SK-N-SH (cell line): ENCODE results near the gene UBR2. TPM values are rescaled to one million over a fixed set of nuclear protein-coding genes. Genes with fewer than 3 reads are reported as not detected.
"Not testable (repeated sequence)": the region's sequence is repeated elsewhere in the genome, so short reads cannot be mapped to it uniquely, and the experiment has no call there.

Experiments used
- CTCF ChIA-PET: fragments of 300-600, 350-600 bp; formaldehyde crosslinking; extraction: SDS; loops from one replicate; lab custom pipeline; 2021; lab: Yijun Ruan, JAX
- POLR2A ChIA-PET: fragments of 350-600 bp; sonication (Branson Sonifier 250); formaldehyde crosslinking; extraction: SDS; loops from one replicate; lab custom pipeline; 2020; ENCODE audit warnings: antibody characterized with exemption, inconsistent platforms; lab: Yijun Ruan, JAX
- DNase-seq: peaks from one replicate; pipeline ENCODE4 v3.0.0; 2012
- H2AFZ ChIP-seq: fragments of 200-600 bp; sonication (generic); 2 replicates; pipeline ENCODE4 v1.8.1; 2016; ENCODE audit warnings: antibody characterized with exemption, mild to moderate bottlenecking, low read depth
- H3F3A ChIP-seq: fragments of 200-600 bp; sonication (generic); replicated peaks from 2 replicates; pipeline ENCODE3; 2016; ENCODE audit warnings: antibody characterized with exemption, mild to moderate bottlenecking; ENCODE audit not compliant: insufficient read depth
- H3K27ac ChIP-seq, 2 experiments: fragments of 200-500 bp in 1 of 2; fragments of 200-600 bp in 1 of 2; sonication (Bioruptor generic) in 1 of 2; sonication (generic), shearing (Covaris generic) in 1 of 2; 2 replicates each; pipeline versions ENCODE4 v1.5.1 to v1.6.1; 2014 to 2016; ENCODE audit warnings: low read depth in 2 of 2, inconsistent platforms in 1 of 2, low read length in 1 of 2, mild to moderate bottlenecking in 1 of 2, mixed read lengths in 1 of 2
- H3K27me3 ChIP-seq: fragments of 200-600 bp; sonication (generic), shearing (Covaris generic); 2 replicates; pipeline ENCODE4 v1.6.1; 2016; ENCODE audit warnings: mixed run types; ENCODE audit not compliant: insufficient read depth
- H3K36me3 ChIP-seq, 2 experiments: fragments of 200-500 bp in 1 of 2; fragments of 200-600 bp in 1 of 2; sonication (Bioruptor generic) in 1 of 2; sonication (generic) in 1 of 2; replicated peaks in 1 of 2; 2 replicates each; pipeline versions ENCODE3 to v1.5.1; 2014 to 2016; ENCODE audit warnings: low read length in 1 of 2, mild to moderate bottlenecking in 1 of 2; ENCODE audit not compliant: insufficient read depth in 2 of 2, control insufficient read depth in 1 of 2
- H3K4me1 ChIP-seq, 2 experiments: fragments of 200-500 bp in 1 of 2; fragments of 200-600 bp in 1 of 2; sonication (Bioruptor generic) in 1 of 2; sonication (generic), shearing (Covaris generic) in 1 of 2; 2 replicates each; pipeline versions ENCODE4 v1.5.1 to v1.6.1; 2014 to 2016; ENCODE audit warnings: low read depth in 1 of 2, low read length in 1 of 2, mixed run types in 1 of 2; ENCODE audit not compliant: insufficient read depth in 2 of 2, control insufficient read depth in 1 of 2
- H3K4me2 ChIP-seq: fragments of 200-600 bp; sonication (generic), shearing (Covaris generic); 2 replicates; pipeline ENCODE4 v1.6.1; 2017; ENCODE audit warnings: mixed run types
- H3K4me3 ChIP-seq, 2 experiments: fragments of 200-500 bp in 1 of 2; fragments of 200-600 bp in 1 of 2; sonication (Bioruptor generic) in 1 of 2; sonication (generic), shearing (Covaris generic) in 1 of 2; 2 replicates each; pipeline versions ENCODE4 v1.5.1 to v1.8.1; 2014 to 2016; ENCODE audit warnings: low read depth in 2 of 2, inconsistent platforms in 1 of 2, low read length in 1 of 2, mild to moderate bottlenecking in 1 of 2, mixed read lengths in 1 of 2, moderate library complexity in 1 of 2
- H3K79me2 ChIP-seq: fragments of 200-600 bp; sonication (generic); 2 replicates; pipeline ENCODE4 v1.8.1; 2017; ENCODE audit warnings: mild to moderate bottlenecking; ENCODE audit not compliant: insufficient read depth
- H3K9ac ChIP-seq: fragments of 200-600 bp; sonication (generic); 2 replicates; pipeline ENCODE4 v1.6.1; 2017; ENCODE audit warnings: mixed run types
- H3K9me2 ChIP-seq: fragments of 200-600 bp; sonication (generic); 2 replicates; pipeline ENCODE4 v1.6.1; 2017; ENCODE audit warnings: mixed run types
- H3K9me3 ChIP-seq: fragments of 200-600 bp; sonication (generic); 2 replicates; pipeline ENCODE4 v1.6.1; 2017; ENCODE audit warnings: mixed run types, mild to moderate bottlenecking, moderate library complexity
- H4K20me1 ChIP-seq: fragments of 200-600 bp; sonication (generic); 2 replicates; pipeline ENCODE4 v1.6.1; 2017; ENCODE audit warnings: mild to moderate bottlenecking, mixed run types; ENCODE audit not compliant: insufficient read depth
- CHD2 ChIP-seq: fragments of 150-350 bp; IDR thresholded peaks from 2 replicates; pipeline ENCODE4 v1.6.1; 2018; ENCODE audit warnings: low read length; ENCODE audit not compliant: partially characterized antibody
- CTCF ChIP-seq: fragments of 200-600 bp; sonication (generic); IDR thresholded peaks from 2 replicates; pipeline ENCODE4 v1.6.1; 2017; ENCODE audit warnings: antibody characterized with exemption, mild to moderate bottlenecking, moderate library complexity
- FOSL2 ChIP-seq: IDR thresholded peaks from 2 replicates; pipeline ENCODE4 v1.4.0; 2012; ENCODE audit warnings: low read depth, mild to moderate bottlenecking, moderate library complexity, borderline replicate concordance
- GABPA ChIP-seq: IDR thresholded peaks from 2 replicates; pipeline ENCODE4 v1.4.0; 2012; ENCODE audit warnings: low read depth, mild to moderate bottlenecking
- IRF3 ChIP-seq: fragments of 150-350 bp; IDR thresholded peaks from 2 replicates; pipeline ENCODE4 v1.6.1; 2016; ENCODE audit warnings: mild to moderate bottlenecking, low read depth, low read length
- JUND ChIP-seq: IDR thresholded peaks from 2 replicates; pipeline ENCODE4 v1.4.0; 2012
- MXI1 ChIP-seq: IDR thresholded peaks from 2 replicates; pipeline ENCODE4 v1.6.1; 2012; ENCODE audit warnings: mild to moderate bottlenecking, low read depth, low read length, improper control_type of control experiment
- PBX3 ChIP-seq: IDR thresholded peaks from 2 replicates; pipeline ENCODE4; 2012
- POLR2AphosphoS5 ChIP-seq: IDR thresholded peaks from 2 replicates; pipeline ENCODE4 v1.6.1; 2012; ENCODE audit warnings: low read depth, low read length
- RAD21 ChIP-seq: IDR thresholded peaks from 2 replicates; pipeline ENCODE4 v1.6.1; 2012; ENCODE audit warnings: mild to moderate bottlenecking, low read length
- SIN3A ChIP-seq: IDR thresholded peaks from 2 replicates; pipeline ENCODE4 v1.6.1; 2012; ENCODE audit warnings: low read depth, mild to moderate bottlenecking, low read length, moderate library complexity, borderline replicate concordance
- TAF1 ChIP-seq: IDR thresholded peaks from 2 replicates; pipeline ENCODE4 v1.6.1; 2012; ENCODE audit warnings: low read depth, mild to moderate bottlenecking, low read length, moderate library complexity, borderline replicate concordance
- TCF12 ChIP-seq: IDR thresholded peaks from 2 replicates; pipeline ENCODE4 v1.4.0; 2012
- USF2 ChIP-seq: fragments of 150-350 bp; IDR thresholded peaks from 2 replicates; pipeline ENCODE4 v1.6.1; 2017; ENCODE audit warnings: antibody characterized with exemption, low read length, low read depth, borderline replicate concordance
- ZBTB33 ChIP-seq: IDR thresholded peaks from 2 replicates; pipeline ENCODE4 v1.4.0; 2012; ENCODE audit warnings: low read depth, borderline replicate concordance
- WGBS: methylation state at CpG from one replicate; pipeline ENCODE4 v1.1.6; 2017; ENCODE audit warnings: low lambda C conversion rate; 5-methylcytosine and 5-hydroxymethylcytosine counted together
- polyA plus RNA-seq, 3 experiments: library from polyadenylated mRNA; depleted of rRNA; stranded (reverse); fragments of >200 nt; gene quantifications; 2 replicates each; pipeline ENCODE4 v1.2.3, GENCODE V29; 2012

Gene UBR2
- polyA plus RNA-seq, 1 of the 3 experiments (the other 2 are of a cell fraction) = 5.2 TPM

GRCh38 chr6:42572523-42572922 lies 8.7 kb downstream of the UBR2 start:
- Histone ChIP-seq H3K36me3 (peaks cover 15 to 38% of the 10 kb centered on the region in 2 experiments), H3K4me3 (no peak overlapping the region), H3F3A (peaks cover 21% of the 10 kb centered on the region), H3K4me1 (peaks cover 0 to 6% of the 10 kb centered on the region in 2 experiments; a peak in 1 of 4 replicates), H2AFZ (no peak overlapping the region), H3K9ac (no peak overlapping the region), H3K27ac (no peak overlapping the region), H3K4me2 (no peak overlapping the region), H3K9me2 (no peaks in the 10 kb centered on the region), H3K79me2 (peaks cover 93% of the 10 kb centered on the region), H3K27me3 (no peaks in the 10 kb centered on the region), H4K20me1 (peaks cover 5% of the 10 kb centered on the region; the same call in 1 of the 2 replicates)
- ChIA-PET POLR2A (no interaction called here), CTCF (interaction anchor here (0.6 to 1.3 kb wide), 4 partner anchors 8 to 357 kb away, joined by 3 to 8 read pairs (median 3); partner anchors contain the start of gene UBR2)
- 92% methylated on average over 4 of the region's 4 CpGs for WGBS
- DNase-seq = no peak
- TF ChIP-seq GABPA = no peak
- no peak for TF ChIP-seq CHD2
- no peak for TF ChIP-seq JUND
- TF ChIP-seq SIN3A = no peak
- no peak for TF ChIP-seq FOSL2
- TF ChIP-seq MXI1 = no peak
- no peak for TF ChIP-seq ZBTB33
- TF ChIP-seq RAD21 = no peak
- TF ChIP-seq USF2 = no peak
- no peak for TF ChIP-seq IRF3
- no peak for TF ChIP-seq PBX3
- no peak for TF ChIP-seq TCF12
- no peak for TF ChIP-seq POLR2AphosphoS5
- no peak for TF ChIP-seq TAF1
- no peak for TF ChIP-seq CTCF
- TF ChIP-seq, all 33 proteins: peak for 0
- no peaks in the 10 kb centered on the region for H3K9me3 ChIP-seq

- H4K20me1 ChIP-seq, H3K27ac ChIP-seq, CTCF ChIA-PET, H3K4me1 ChIP-seq, H3K4me2 ChIP-seq, H3K9me3 ChIP-seq, H3K4me3 ChIP-seq, H3K9me2 ChIP-seq, H3F3A ChIP-seq, H3K27me3 ChIP-seq, H3K9ac ChIP-seq, POLR2A ChIA-PET, DNase-seq, H2AFZ ChIP-seq: not testable (repeated sequence)
- H3K79me2 ChIP-seq = peaks cover 98% of the 10 kb centered on the region
- H3K36me3 ChIP-seq = peaks cover 15 to 42% of the 10 kb centered on the region in 2 experiments
- WGBS = 98% methylated on average over 7 of the region's 7 CpGs
Observed at GRCh38 chr6:42576538-42576937, 12.7 kb downstream of the UBR2 start.
